ENCODE measurements around the gene PPP6R3.
A peak's percentile ranks its signal among the peaks of the same experiment; 100 is the strongest.

The PPP6R3 gene

DNA sequence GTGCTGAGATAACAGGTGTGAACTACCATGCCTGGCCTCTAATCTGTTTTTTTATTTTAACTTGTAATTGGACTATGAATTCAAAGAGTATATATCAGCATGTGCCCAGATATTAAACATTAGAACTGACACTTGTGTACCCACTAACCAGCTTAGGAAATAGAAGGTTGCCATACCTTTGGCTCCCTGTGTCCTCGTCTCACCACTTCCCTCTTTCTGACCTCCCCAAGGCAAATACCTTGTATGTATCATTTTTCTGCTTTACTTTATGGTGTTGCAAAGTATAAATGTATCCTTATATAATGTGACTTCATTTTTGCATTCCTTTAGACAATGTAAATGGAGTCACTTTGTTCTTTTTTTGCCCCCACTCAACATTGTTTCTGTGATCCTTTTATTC, 9.1 kb downstream of the PPP6R3 start:
- H4K91ac ChIP-seq (ENCODE audit: low read depth, low read length) = no peak overlapping the region
- H2AFZ ChIP-seq (ENCODE audit: insufficient read depth, low read length, poor library complexity) = no peak overlapping the region
- no peak overlapping the region for H3K4me3 ChIP-seq (ENCODE audit: low read depth, low read length)
- no peak overlapping the region for H2BK120ac ChIP-seq (ENCODE audit: insufficient read depth, low read length, poor library complexity)
- no peak overlapping the region for H4K8ac ChIP-seq (ENCODE audit: low read depth, low read length)
- H3K36me3 ChIP-seq (ENCODE audit: control insufficient read depth in 1 of 2, insufficient read depth in 2 of 2, low read length in 2 of 2) = peaks cover 8 to 11% of the 10 kb centered on the region in 2 experiments
- peak overlapping the region; percentile 39 for H3K4ac ChIP-seq (ENCODE audit: low read depth, low read length)
- DNase-seq = no peak
- H3K4me2 ChIP-seq (ENCODE audit: low read length) = no peak overlapping the region
- H3K9ac ChIP-seq (ENCODE audit: low read length) = no peak overlapping the region
- H3K23ac ChIP-seq (ENCODE audit: low read length) = no peak overlapping the region
- no peak overlapping the region for H2BK12ac ChIP-seq (ENCODE audit: low read length)
- H3K9me3 ChIP-seq (ENCODE audit: insufficient read depth, low read depth, low read length) = no peaks in the 10 kb centered on the region
- no peak overlapping the region for H3K27ac ChIP-seq (ENCODE audit: low read depth, low read length)
- H3K79me1 ChIP-seq (ENCODE audit: low read length) = no peaks in the 10 kb centered on the region
- no CpG with 5 or more reads among the region's 1 CpG for whole genome bisulfite sequencing (ENCODE audit: extremely low coverage, insufficient coverage, insufficient read length)
- H3K18ac ChIP-seq (ENCODE audit: low read length) = no peak overlapping the region
- H3K14ac ChIP-seq (ENCODE audit: low read length) = no peak overlapping the region
- H2BK5ac ChIP-seq (ENCODE audit: low read depth, low read length, poor library complexity) = no peak overlapping the region
- H3K79me2 ChIP-seq (ENCODE audit: control insufficient read depth, insufficient read depth, low read length, poor library complexity) = peaks cover 34% of the 10 kb centered on the region
- H3K4me1 ChIP-seq (ENCODE audit: control insufficient read depth in 1 of 2, insufficient read depth in 2 of 2, low read length in 2 of 2) = peaks cover 8 to 10% of the 10 kb centered on the region in 2 experiments
- no peak overlapping the region for H2AK5ac ChIP-seq (ENCODE audit: low read length)
- H3K27me3 ChIP-seq (ENCODE audit: insufficient read depth, low read length) = no peaks in the 10 kb centered on the region
- H4K12ac ChIP-seq (ENCODE audit: low read depth, low read length) = no peak overlapping the region

DNA sequence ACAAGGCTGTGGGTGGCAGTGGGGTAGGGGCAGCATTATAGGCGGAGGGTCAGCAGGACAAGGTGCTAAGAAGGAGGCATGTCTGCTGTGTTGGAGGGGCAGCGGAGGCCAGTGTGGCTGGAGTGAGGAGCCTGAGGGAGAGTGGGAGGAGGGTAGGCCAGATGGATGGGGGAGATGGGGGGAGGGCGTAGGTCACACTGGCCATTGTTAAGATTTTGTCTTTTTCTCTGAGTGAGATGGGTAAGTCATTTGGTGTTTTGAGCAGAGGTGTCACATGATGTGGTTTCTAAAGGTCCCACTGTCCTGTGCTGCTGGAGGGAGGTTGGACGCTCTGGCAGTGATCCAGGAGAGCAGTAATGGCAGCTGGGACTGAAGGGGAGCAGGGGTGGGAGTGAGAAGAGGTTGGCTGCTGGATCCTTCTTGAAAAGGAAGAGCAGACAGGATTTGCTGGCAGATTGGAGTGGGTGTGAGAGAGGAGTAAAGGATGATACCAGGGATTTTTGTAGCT, 9.8 kb downstream of the PPP6R3 start:
- Histone ChIP-seq H4K8ac (ENCODE audit: low read depth, low read length) (no peak overlapping the region), H4K12ac (ENCODE audit: low read depth, low read length) (no peak overlapping the region), H2BK12ac (ENCODE audit: low read length) (no peak overlapping the region), H2AK5ac (ENCODE audit: low read length) (no peak overlapping the region), H3K14ac (ENCODE audit: low read length) (no peak overlapping the region), H3K23ac (ENCODE audit: low read length) (no peak overlapping the region), H3K27me3 (ENCODE audit: insufficient read depth, low read length) (no peaks in the 10 kb centered on the region), H3K9me3 (ENCODE audit: insufficient read depth, low read depth, low read length) (no peaks in the 10 kb centered on the region), H3K79me2 (ENCODE audit: control insufficient read depth, insufficient read depth, low read length, poor library complexity) (peaks cover 36% of the 10 kb centered on the region), H2BK120ac (ENCODE audit: insufficient read depth, low read length, poor library complexity) (no peak overlapping the region), H3K4me3 (ENCODE audit: low read depth, low read length) (no peak overlapping the region), H2BK5ac (ENCODE audit: low read depth, low read length, poor library complexity) (no peak overlapping the region), H4K91ac (ENCODE audit: low read depth, low read length) (no peak overlapping the region), H2AFZ (ENCODE audit: insufficient read depth, low read length, poor library complexity) (no peak overlapping the region), H3K18ac (ENCODE audit: low read length) (no peak overlapping the region), H3K4ac (ENCODE audit: low read depth, low read length) (peak overlapping the region; percentile 32), H3K4me2 (ENCODE audit: low read length) (no peak overlapping the region), H3K27ac (ENCODE audit: low read depth, low read length) (no peak overlapping the region), H3K79me1 (ENCODE audit: low read length) (no peaks in the 10 kb centered on the region), H3K4me1 (ENCODE audit: control insufficient read depth in 1 of 2, insufficient read depth in 2 of 2, low read length in 2 of 2) (peaks cover 8 to 10% of the 10 kb centered on the region in 2 experiments), H3K36me3 (ENCODE audit: control insufficient read depth in 1 of 2, insufficient read depth in 2 of 2, low read length in 2 of 2) (peaks cover 8 to 11% of the 10 kb centered on the region in 2 experiments), H3K9ac (ENCODE audit: low read length) (no peak overlapping the region)
- no CpG with 5 or more reads among the region's 4 CpGs for WGBS (ENCODE audit: extremely low coverage, insufficient coverage, insufficient read length)
- DNase-seq = no peak

DNA sequence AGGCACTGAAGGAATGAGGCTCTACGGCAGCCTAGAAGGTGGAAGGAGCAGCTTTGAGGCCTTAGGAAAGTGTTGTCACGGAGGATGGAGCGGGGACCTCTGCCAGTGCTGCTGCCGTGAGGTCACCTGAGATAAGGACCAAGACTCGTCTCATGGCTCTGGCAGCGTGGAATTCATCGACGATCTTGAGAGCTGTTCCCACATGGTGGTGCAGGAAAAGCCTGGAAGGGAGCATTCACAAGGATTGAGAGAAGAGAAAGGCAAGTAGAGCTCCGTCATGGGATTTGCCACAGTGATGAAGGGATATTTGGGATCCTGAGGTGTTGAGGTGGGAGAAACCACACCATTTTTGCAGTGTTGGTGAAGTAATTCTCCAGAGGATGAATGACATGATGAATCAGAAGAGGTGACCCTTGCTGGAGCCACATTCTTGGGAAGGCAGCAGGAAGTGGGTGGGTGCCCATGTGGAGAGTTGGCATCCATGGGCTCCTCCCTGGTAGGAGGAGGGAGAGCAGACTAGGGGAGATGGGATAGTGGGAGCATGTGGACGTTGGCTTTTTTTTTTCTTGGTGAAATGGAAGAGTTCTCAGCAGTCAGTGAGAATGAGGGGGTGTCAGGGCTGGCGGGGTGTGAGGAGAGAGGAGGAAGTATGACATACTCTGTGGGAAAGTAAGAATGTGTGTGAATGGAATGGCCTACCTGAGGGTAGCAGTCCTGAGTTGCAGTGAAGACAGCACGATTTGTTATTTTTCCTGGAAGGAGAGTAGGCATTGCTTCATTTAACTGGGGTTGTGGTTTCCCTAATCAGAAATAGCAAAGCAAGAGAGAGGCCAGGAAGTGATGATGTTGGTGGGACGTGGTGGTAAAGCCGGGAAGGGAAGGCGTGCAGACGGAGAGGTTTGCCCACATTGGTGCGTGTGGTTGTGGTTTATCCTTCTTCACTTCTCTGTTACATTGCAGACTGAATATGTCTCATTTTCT, 11.1 kb downstream of the PPP6R3 start:
- no CpG with 5 or more reads among the region's 17 CpGs for WGBS (ENCODE audit: extremely low coverage, insufficient coverage, insufficient read length)
- no peak overlapping the region for H3K4me3 ChIP-seq (ENCODE audit: low read depth, low read length)

DNA sequence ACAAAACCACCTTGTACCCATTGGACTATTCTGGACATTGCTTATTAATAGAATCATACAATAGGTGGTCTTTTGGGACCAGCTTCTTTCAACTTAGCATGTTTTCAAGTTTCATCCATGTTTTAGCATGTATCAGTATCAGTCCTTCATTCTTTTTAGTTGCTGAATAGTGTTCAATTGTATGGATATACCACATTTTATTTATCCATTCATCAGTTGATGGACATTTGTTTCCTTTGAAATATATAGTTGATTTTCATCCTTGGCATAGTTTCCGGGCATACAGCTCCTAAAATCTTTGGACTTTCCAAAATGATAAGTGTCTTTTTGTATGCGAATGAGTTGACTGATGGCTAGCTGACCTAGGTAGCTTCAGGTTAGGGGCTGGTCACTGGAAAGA, 12.2 kb downstream of the PPP6R3 start:
- H3K4me3 ChIP-seq (ENCODE audit: low read depth, low read length) = no peak overlapping the region
- H2AFZ ChIP-seq (ENCODE audit: insufficient read depth, low read length, poor library complexity) = no peak overlapping the region
- H4K8ac ChIP-seq (ENCODE audit: low read depth, low read length) = no peak overlapping the region
- no peak overlapping the region for H3K4me2 ChIP-seq (ENCODE audit: low read length)
- no CpG with 5 or more reads among the region's 2 CpGs for WGBS (ENCODE audit: extremely low coverage, insufficient coverage, insufficient read length)
- no peaks in the 10 kb centered on the region for H3K9me3 ChIP-seq (ENCODE audit: insufficient read depth, low read depth, low read length)
- H3K36me3 ChIP-seq (ENCODE audit: control insufficient read depth in 1 of 2, insufficient read depth in 2 of 2, low read length in 2 of 2) = peaks cover 9 to 12% of the 10 kb centered on the region in 2 experiments
- no peaks in the 10 kb centered on the region for H3K27me3 ChIP-seq (ENCODE audit: insufficient read depth, low read length)
- H3K18ac ChIP-seq (ENCODE audit: low read length) = no peak overlapping the region
- no peak overlapping the region for H3K9ac ChIP-seq (ENCODE audit: low read length)
- no peak overlapping the region for H2AK5ac ChIP-seq (ENCODE audit: low read length)
- no peak overlapping the region for H2BK5ac ChIP-seq (ENCODE audit: low read depth, low read length, poor library complexity)
- H3K14ac ChIP-seq (ENCODE audit: low read length) = no peak overlapping the region
- no peak overlapping the region for H4K91ac ChIP-seq (ENCODE audit: low read depth, low read length)
- no peak overlapping the region for H3K27ac ChIP-seq (ENCODE audit: low read depth, low read length)
- peak overlapping the region; percentile 81 for H3K4ac ChIP-seq (ENCODE audit: low read depth, low read length)
- H3K79me1 ChIP-seq (ENCODE audit: low read length) = no peaks in the 10 kb centered on the region
- no peak overlapping the region for H3K23ac ChIP-seq (ENCODE audit: low read length)
- H3K4me1 ChIP-seq (ENCODE audit: control insufficient read depth in 1 of 2, insufficient read depth in 2 of 2, low read length in 2 of 2) = peaks cover 8 to 10% of the 10 kb centered on the region in 2 experiments
- H2BK120ac ChIP-seq (ENCODE audit: insufficient read depth, low read length, poor library complexity) = no peak overlapping the region
- H4K12ac ChIP-seq (ENCODE audit: low read depth, low read length) = no peak overlapping the region
- H2BK12ac ChIP-seq (ENCODE audit: low read length) = no peak overlapping the region
- no peak for DNase-seq
- peaks cover 34% of the 10 kb centered on the region for H3K79me2 ChIP-seq (ENCODE audit: control insufficient read depth, insufficient read depth, low read length, poor library complexity)

More for the DNA sequence above, 11.1 kb downstream of the PPP6R3 start:
- Histone ChIP-seq H3K9ac (ENCODE audit: low read length) (no peak overlapping the region), H3K36me3 (ENCODE audit: control insufficient read depth in 1 of 2, insufficient read depth in 2 of 2, low read length in 2 of 2) (peaks cover 11 to 12% of the 10 kb centered on the region in 2 experiments), H4K12ac (ENCODE audit: low read depth, low read length) (no peak overlapping the region), H3K79me2 (ENCODE audit: control insufficient read depth, insufficient read depth, low read length, poor library complexity) (peaks cover 34% of the 10 kb centered on the region), H3K27ac (ENCODE audit: low read depth, low read length) (no peak overlapping the region), H3K14ac (ENCODE audit: low read length) (no peak overlapping the region), H2AK5ac (ENCODE audit: low read length) (no peak overlapping the region), H3K9me3 (ENCODE audit: insufficient read depth, low read depth, low read length) (no peaks in the 10 kb centered on the region), H2BK120ac (ENCODE audit: insufficient read depth, low read length, poor library complexity) (no peak overlapping the region), H3K23ac (ENCODE audit: low read length) (no peak overlapping the region), H4K8ac (ENCODE audit: low read depth, low read length) (no peak overlapping the region), H3K4ac (ENCODE audit: low read depth, low read length) (peak overlapping the region; percentile 95), H3K18ac (ENCODE audit: low read length) (no peak overlapping the region), H3K27me3 (ENCODE audit: insufficient read depth, low read length) (no peaks in the 10 kb centered on the region), H2BK12ac (ENCODE audit: low read length) (no peak overlapping the region), H3K79me1 (ENCODE audit: low read length) (no peaks in the 10 kb centered on the region), H4K91ac (ENCODE audit: low read depth, low read length) (no peak overlapping the region), H3K4me2 (ENCODE audit: low read length) (no peak overlapping the region), H2AFZ (ENCODE audit: insufficient read depth, low read length, poor library complexity) (no peak overlapping the region), H2BK5ac (ENCODE audit: low read depth, low read length, poor library complexity) (no peak overlapping the region), H3K4me1 (ENCODE audit: control insufficient read depth in 1 of 2, insufficient read depth in 2 of 2, low read length in 2 of 2) (peaks cover 8 to 10% of the 10 kb centered on the region in 2 experiments)
- no peak for DNase-seq

All from trophoblast cell (in vitro differentiated cells and primary cell).